ENCODE measurements around the gene DLK1. TPM values are rescaled to one million over a fixed set of nuclear protein-coding genes. Genes with fewer than 3 reads are reported as not detected.

Gene DLK1
- polyA plus RNA-seq, 1 donor (not counting 4 experiments of a cell fraction or from before 2014, with no cell fraction given), result not detected

DNA sequence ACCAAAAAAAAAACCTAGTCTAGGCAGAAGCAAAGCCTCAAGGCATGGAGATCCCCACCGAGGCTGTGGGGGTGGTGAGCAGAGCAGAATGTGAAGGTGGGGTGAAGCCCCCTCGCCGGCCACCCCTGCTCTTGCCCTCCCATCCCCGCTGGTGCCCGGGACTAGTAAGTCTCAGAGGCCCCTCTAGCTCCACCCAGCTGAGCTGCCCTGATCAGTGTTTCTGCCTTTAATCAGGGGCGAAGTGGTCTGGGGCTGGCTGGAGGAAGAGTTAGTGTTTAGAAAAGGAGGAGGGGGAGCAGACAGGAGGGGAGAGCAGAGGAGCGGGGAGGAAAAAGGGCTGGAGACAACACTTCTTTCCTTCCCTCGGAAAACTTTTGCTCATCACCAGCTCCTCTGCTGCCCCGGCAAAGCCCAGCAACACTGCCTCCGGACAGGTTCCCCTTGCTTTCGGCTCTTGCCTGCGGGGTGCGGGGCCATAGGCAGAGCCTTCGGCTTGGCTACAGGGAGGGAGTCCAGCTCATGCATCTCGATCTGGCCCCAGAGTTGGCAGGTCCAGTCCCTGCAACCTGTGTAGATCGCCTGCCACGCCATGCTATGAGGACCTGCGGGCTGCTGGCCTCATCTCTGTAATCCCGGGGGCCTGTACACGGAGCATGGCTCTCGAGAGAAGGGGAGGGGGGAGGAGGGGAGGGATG is 3.4 kb upstream of the DLK1 start:
- no peak overlapping the region for H3K27ac ChIP-seq (ENCODE audit: control insufficient read depth, insufficient read depth, low read length)
- no peak overlapping the region for H2AFZ ChIP-seq (ENCODE audit: control insufficient read depth, low read length)
- H3K4me1 ChIP-seq (ENCODE audit: control insufficient read depth, extremely low read depth, insufficient read depth, low read length), result no peaks in the 10 kb centered on the region
- H3K79me2 ChIP-seq (ENCODE audit: control insufficient read depth, insufficient read depth, low read length), result no peaks in the 10 kb centered on the region
- no peaks in the 10 kb centered on the region for H4K20me1 ChIP-seq (ENCODE audit: control insufficient read depth, extremely low read depth, insufficient read depth, low read length)
- H3K4me3 ChIP-seq (ENCODE audit: control insufficient read depth in 2 of 3, extremely low read depth in 1 of 3, insufficient read depth in 2 of 3, low read depth in 1 of 3, low read length in 3 of 3), result no peak overlapping the region
- no peak for FAIRE-seq
- dilution Hi-C loops (cut with MboI; ENCODE audit: extremely low pct_ligation_motif_present, low sequenced_read_pairs), result no loop called here
- TF ChIP-seq, protein P1, sequence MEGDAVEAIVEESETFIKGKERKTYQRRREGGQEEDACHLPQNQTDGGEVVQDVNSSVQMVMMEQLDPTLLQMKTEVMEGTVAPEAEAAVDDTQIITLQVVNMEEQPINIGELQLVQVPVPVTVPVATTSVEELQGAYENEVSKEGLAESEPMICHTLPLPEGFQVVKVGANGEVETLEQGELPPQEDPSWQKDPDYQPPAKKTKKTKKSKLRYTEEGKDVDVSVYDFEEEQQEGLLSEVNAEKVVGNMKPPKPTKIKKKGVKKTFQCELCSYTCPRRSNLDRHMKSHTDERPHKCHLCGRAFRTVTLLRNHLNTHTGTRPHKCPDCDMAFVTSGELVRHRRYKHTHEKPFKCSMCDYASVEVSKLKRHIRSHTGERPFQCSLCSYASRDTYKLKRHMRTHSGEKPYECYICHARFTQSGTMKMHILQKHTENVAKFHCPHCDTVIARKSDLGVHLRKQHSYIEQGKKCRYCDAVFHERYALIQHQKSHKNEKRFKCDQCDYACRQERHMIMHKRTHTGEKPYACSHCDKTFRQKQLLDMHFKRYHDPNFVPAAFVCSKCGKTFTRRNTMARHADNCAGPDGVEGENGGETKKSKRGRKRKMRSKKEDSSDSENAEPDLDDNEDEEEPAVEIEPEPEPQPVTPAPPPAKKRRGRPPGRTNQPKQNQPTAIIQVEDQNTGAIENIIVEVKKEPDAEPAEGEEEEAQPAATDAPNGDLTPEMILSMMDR (optimal IDR thresholded peaks at IDR 0.05 in 1 of 3, IDR thresholded peaks at IDR 0.05 in 1 of 3, conservative IDR thresholded peaks at IDR 0.05 in 1 of 3; ENCODE audit: extremely low read depth in 1 of 3, insufficient read depth in 2 of 3, low read length in 3 of 3), result no peak
- TF ChIP-seq EZH2 (IDR thresholded peaks at IDR 0.05; ENCODE audit: low read length), result no peak
- H3K9me3 ChIP-seq (ENCODE audit: control insufficient read depth, low read depth, low read length), result no peaks in the 10 kb centered on the region
- DNase-seq (ENCODE audit: low read depth, low spot score), result no peak
- no peaks in the 10 kb centered on the region for H3K36me3 ChIP-seq (ENCODE audit: control insufficient read depth in 2 of 2, extremely low read depth in 1 of 2, insufficient read depth in 2 of 2, low read length in 2 of 2)
- peaks cover 85% of the 10 kb centered on the region for H3K27me3 ChIP-seq (ENCODE audit: control insufficient read depth, extremely low read depth, insufficient read depth, low read length)
- no peak overlapping the region for H3K4me2 ChIP-seq (ENCODE audit: control insufficient read depth, extremely low read depth, insufficient read depth, low read depth, low read length)
- H3K9ac ChIP-seq (ENCODE audit: control insufficient read depth, extremely low read depth, insufficient read depth, low read length), result no peak overlapping the region
- H3K9me1 ChIP-seq (ENCODE audit: control insufficient read depth, extremely low read depth, insufficient read depth, low read length), result no peaks in the 10 kb centered on the region

DNA sequence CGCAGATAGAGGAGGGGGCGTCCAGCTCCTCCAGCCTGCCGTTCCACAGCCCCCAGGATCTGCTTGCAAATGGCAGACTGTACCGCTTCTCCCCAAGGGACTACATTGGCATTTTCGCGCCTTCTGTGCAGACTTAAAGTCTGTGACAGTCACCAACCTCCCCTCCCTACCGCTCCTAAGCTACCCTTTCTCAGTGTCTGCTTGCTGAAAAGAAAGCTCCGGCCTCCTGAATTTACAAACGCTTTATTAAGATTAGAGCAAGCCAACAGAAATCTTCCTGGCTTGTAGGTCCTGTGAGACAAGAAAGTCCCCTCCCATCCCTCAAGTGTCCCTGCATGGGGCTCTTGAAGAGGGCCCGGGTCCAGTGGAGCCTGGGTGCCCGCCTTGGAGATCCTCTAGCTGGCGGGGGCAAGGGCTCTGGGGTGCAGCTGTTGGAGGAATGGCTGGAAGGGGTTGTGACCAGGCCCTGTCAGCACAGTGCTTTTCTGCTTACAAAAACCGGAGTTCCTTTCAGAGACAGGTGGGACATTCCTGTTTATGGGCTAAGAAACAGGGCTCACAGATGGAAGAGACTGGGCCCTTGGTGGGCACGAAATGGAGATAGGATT is 2.8 kb upstream of the DLK1 start:
- no peak for FAIRE-seq

More for the DNA sequence above, 2.8 kb upstream of the DLK1 start:
- H3K36me3 ChIP-seq (ENCODE audit: control insufficient read depth in 2 of 2, extremely low read depth in 1 of 2, insufficient read depth in 2 of 2, low read length in 2 of 2), result no peaks in the 10 kb centered on the region
- H3K27ac ChIP-seq (ENCODE audit: control insufficient read depth, insufficient read depth, low read length), result no peak overlapping the region
- H3K4me2 ChIP-seq (ENCODE audit: control insufficient read depth, extremely low read depth, insufficient read depth, low read depth, low read length), result no peak overlapping the region
- peaks cover 84% of the 10 kb centered on the region for H3K27me3 ChIP-seq (ENCODE audit: control insufficient read depth, extremely low read depth, insufficient read depth, low read length)
- H3K9me1 ChIP-seq (ENCODE audit: control insufficient read depth, extremely low read depth, insufficient read depth, low read length), result no peaks in the 10 kb centered on the region
- no peaks in the 10 kb centered on the region for H3K79me2 ChIP-seq (ENCODE audit: control insufficient read depth, insufficient read depth, low read length)
- no peak for DNase-seq (ENCODE audit: low read depth, low spot score)
- no peaks in the 10 kb centered on the region for H3K9me3 ChIP-seq (ENCODE audit: control insufficient read depth, low read depth, low read length)
- H4K20me1 ChIP-seq (ENCODE audit: control insufficient read depth, extremely low read depth, insufficient read depth, low read length), result no peaks in the 10 kb centered on the region
- dilution Hi-C loops (cut with MboI; ENCODE audit: extremely low pct_ligation_motif_present, low sequenced_read_pairs), result no loop called here
- no peaks in the 10 kb centered on the region for H3K4me1 ChIP-seq (ENCODE audit: control insufficient read depth, extremely low read depth, insufficient read depth, low read length)
- TF ChIP-seq, protein P1 (optimal IDR thresholded peaks at IDR 0.05 in 1 of 3, IDR thresholded peaks at IDR 0.05 in 1 of 3, conservative IDR thresholded peaks at IDR 0.05 in 1 of 3; ENCODE audit: extremely low read depth in 1 of 3, insufficient read depth in 2 of 3, low read length in 3 of 3), result no peak
- H3K4me3 ChIP-seq (ENCODE audit: control insufficient read depth in 2 of 3, extremely low read depth in 1 of 3, insufficient read depth in 2 of 3, low read depth in 1 of 3, low read length in 3 of 3), result no peak overlapping the region
- no peak overlapping the region for H3K9ac ChIP-seq (ENCODE audit: control insufficient read depth, extremely low read depth, insufficient read depth, low read length)
- no peak overlapping the region for H2AFZ ChIP-seq (ENCODE audit: control insufficient read depth, low read length)
